Astrocyte of the cerebellum (primary cell): ENCODE measurements around the gene TM7SF2.

Source experiments
- DNase-seq: peaks from one replicate; pipeline ENCODE4 v3.0.0-alpha.2; 2011; ENCODE audit warnings: low read depth
- H3K4me3 ChIP-seq: 2 replicates; pipeline ENCODE4 v1.5.1; 2011; ENCODE audit warnings: mild to moderate bottlenecking, low read depth, low read length, moderate library complexity
- CTCF ChIP-seq: IDR thresholded peaks from 2 replicates; pipeline ENCODE4 v1.5.1; 2012; ENCODE audit warnings: low read length, low read depth, moderate library complexity, mild to moderate bottlenecking; ENCODE audit errors: missing control alignments
- in situ Hi-C: cut with HindIII; loops from 2 replicates; pipeline ENCODE4 v1.10.0; 2017; ENCODE audit warnings: low sequenced_read_pairs

TM7SF2 gene

GRCh38 chr11:65087216-65087615 lies 24.5 kb upstream of the TM7SF2 start:
- no peak for TF ChIP-seq CTCF
- in situ Hi-C loops = no loop called here
- no peak for DNase-seq
- H3K4me3 ChIP-seq = no peak overlapping the region

DNA sequence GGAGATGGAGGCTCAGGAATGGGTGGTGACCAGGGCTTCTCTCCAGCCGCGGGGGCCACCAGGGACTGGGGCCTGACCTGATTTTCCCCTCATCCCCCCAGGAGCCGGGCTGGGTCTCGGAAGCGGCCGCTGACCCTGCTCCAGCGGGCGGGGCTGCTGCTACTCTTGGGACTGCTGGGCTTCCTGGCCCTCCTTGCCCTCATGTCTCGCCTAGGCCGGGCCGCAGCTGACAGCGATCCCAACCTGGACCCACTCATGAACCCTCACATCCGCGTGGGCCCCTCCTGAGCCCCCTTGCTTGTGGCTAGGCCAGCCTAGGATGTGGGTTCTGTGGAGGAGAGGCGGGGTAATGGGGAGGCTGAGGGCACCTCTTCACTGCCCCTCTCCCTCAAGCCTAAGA lies 23.8 kb upstream of the TM7SF2 start:
- in situ Hi-C loops = no loop called here
- TF ChIP-seq CTCF = no peak

GRCh38 chr11:65089621-65090020 lies 22.1 kb upstream of the TM7SF2 start:
- TF ChIP-seq CTCF = no peak
- no peak overlapping the region for H3K4me3 ChIP-seq

More for the DNA sequence above, 23.8 kb upstream of the TM7SF2 start:
- DNase-seq = no peak
- H3K4me3 ChIP-seq = no peak overlapping the region

DNA sequence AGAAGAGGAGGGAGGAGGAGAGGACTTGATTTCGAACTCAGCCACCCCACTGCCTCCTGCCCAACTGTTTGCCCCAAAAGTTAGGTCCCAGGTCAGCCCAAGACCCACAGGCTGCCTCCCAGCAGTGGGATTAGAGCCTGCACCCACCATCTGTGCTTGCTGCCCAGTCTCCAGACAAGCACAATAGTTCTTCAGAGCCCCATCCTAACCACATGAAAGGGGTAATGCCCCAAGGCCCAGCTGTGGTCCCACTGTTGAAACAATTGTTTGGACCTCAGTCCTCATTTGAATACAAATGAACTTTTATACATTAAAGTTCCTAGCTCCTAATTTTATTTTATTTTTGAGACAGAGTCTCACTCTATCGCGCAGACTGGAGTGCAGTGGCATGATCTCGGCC lies 21.0 kb upstream of the TM7SF2 start:
- in situ Hi-C loops = no loop called here
- no peak for DNase-seq
- no peak overlapping the region for H3K4me3 ChIP-seq
- no peak for TF ChIP-seq CTCF

More at GRCh38 chr11:65089621-65090020, 22.1 kb upstream of the TM7SF2 start:
- DNase-seq = no peak
- in situ Hi-C loops = no loop called here

DNA sequence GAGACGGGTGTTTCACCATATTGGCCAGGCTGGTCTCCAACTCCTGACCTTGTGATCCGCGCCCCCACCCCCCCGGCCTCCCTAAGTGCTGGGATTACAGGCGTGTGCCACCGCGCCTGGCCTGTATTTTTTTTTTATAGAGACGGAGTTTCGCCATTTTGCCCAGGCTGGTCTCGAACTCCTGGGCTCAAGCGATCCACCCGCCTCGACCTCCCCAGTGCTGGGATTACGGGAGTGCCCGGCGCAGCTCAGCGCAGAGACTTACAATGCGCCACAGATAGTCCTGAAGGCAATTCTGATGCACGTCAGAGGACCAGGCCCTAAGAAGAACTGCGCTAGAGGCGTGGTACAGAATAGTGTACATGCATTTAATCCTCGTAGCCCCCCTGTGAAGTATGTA lies 16.2 kb upstream of the TM7SF2 start:
- H3K4me3 ChIP-seq = peak overlapping the region; percentile 71
- no peak for TF ChIP-seq CTCF
- DNase-seq = no peak
- in situ Hi-C loops = no loop called here

GRCh38 chr11:65095974-65096806 lies 15.5 kb upstream of the TM7SF2 start, which contains the start of gene VPS51:
TSS of gene VPS51 (plus strand) at chr11:65096214. CDS start at chr11:65096251, 37 bp downstream.
- no peak for TF ChIP-seq CTCF
- in situ Hi-C loops = no loop called here
- peak; percentile 83 for DNase-seq
- H3K4me3 ChIP-seq = peak within 1 kb of the TSS; percentile 71
